GM12874 (cell line): Measurements from ENCODE around the gene ARHGEF25.

Source experiments
- CTCF ChIP-seq: IDR thresholded peaks from 2 replicates; pipeline ENCODE4 v1.5.1; 2011; ENCODE audit warnings: low read depth, mild to moderate bottlenecking, control low read depth, low read length, moderate library complexity; ENCODE audit not compliant: insufficient read depth

The ARHGEF25 gene

GRCh38 chr12:57658890-57659289, 47.7 kb downstream of the ARHGEF25 start:
- TF ChIP-seq CTCF, result no peak

GRCh38 chr12:57661376-57661775, 50.1 kb downstream of the ARHGEF25 start:
- no peak for TF ChIP-seq CTCF
